ENCODE results near the gene OR4K14.
"Not testable (repeated sequence)": the region's sequence is repeated elsewhere in the genome, so short reads cannot be mapped to it uniquely, and the experiment has no call there.

The OR4K14 gene

DNA sequence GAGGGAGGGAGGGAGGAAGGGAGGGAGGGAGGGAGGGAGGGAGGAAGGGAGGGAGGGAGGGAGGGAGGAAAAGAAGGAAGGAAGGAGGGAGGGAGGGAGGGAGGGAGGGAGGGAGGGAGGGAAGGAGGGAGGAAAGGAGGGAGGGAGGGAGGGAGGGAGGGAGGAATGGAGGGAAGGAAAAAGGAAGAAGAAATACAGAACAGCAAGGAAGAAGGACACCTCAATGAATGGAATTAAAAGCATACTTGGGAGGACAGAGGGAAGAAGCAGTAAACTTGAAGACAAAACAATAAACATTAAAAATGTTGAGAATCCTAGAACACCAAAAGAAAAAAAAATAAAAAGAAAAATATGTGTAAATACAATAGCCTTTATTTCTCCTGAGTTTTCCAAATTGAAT is 11.0 kb downstream of the OR4K14 start:
- no peak for TF ChIP-seq YY1 (IDR thresholded peaks at IDR 0.05; ENCODE audit: insufficient read depth, insufficient read length)
- TF ChIP-seq ZNF274 (IDR thresholded peaks at IDR 0.05; ENCODE audit: low read depth, low read length), result no peak
- TF ChIP-seq SUZ12 (IDR thresholded peaks at IDR 0.05; ENCODE audit: extremely low read depth, insufficient read depth, insufficient read length), result no peak
- no peaks in the 10 kb centered on the region for H3K9me3 ChIP-seq (ENCODE audit: insufficient read depth, low read length)
- no peak for DNase-seq (ENCODE audit: low read depth, low spot score)
- no peaks in the 10 kb centered on the region for H3K4me1 ChIP-seq (ENCODE audit: insufficient read depth, insufficient read length)
- no peaks in the 10 kb centered on the region for H3K27me3 ChIP-seq (ENCODE audit: insufficient read depth, insufficient read length)
- no peak overlapping the region for H3K9ac ChIP-seq (ENCODE audit: insufficient read length, low read depth)
- H3K4me3 ChIP-seq (ENCODE audit: insufficient read length, low read depth), result no peak overlapping the region
- no peaks in the 10 kb centered on the region for H3K36me3 ChIP-seq (ENCODE audit: insufficient read depth, insufficient read length, low read length)

DNA sequence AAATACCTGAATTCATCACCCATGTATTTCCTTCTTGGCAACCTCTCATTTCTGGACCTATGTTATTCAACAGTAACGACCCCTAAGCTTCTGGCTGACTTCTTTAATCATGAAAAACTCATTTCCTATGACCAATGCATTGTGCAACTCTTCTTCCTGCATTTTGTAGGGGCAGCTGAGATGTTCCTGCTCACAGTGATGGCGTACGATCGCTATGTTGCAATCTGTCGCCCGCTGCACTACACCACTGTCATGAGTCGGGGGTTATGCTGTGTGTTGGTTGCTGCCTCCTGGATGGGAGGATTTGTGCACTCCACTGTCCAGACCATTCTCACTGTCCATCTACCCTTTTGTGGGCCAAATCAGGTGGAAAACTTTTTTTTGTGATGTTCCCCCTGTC is 16.8 kb downstream of the OR4K14 start:
- Histone ChIP-seq H3K9me3 (ENCODE audit: insufficient read depth, low read length) (no peaks in the 10 kb centered on the region), H3K27me3 (ENCODE audit: insufficient read depth, insufficient read length) (no peaks in the 10 kb centered on the region), H3K4me3 (ENCODE audit: insufficient read length, low read depth) (no peak overlapping the region), H3K36me3 (ENCODE audit: insufficient read depth, insufficient read length, low read length) (no peaks in the 10 kb centered on the region), H3K9ac (ENCODE audit: insufficient read length, low read depth) (no peak overlapping the region), H3K4me1 (ENCODE audit: insufficient read depth, insufficient read length) (no peaks in the 10 kb centered on the region)
- no peak for DNase-seq (ENCODE audit: low read depth, low spot score)
- TF ChIP-seq YY1 (IDR thresholded peaks at IDR 0.05; ENCODE audit: insufficient read depth, insufficient read length) (no peak), ZNF274 (IDR thresholded peaks at IDR 0.05; ENCODE audit: low read depth, low read length) (no peak), SUZ12 (IDR thresholded peaks at IDR 0.05; ENCODE audit: extremely low read depth, insufficient read depth, insufficient read length) (no peak)

DNA sequence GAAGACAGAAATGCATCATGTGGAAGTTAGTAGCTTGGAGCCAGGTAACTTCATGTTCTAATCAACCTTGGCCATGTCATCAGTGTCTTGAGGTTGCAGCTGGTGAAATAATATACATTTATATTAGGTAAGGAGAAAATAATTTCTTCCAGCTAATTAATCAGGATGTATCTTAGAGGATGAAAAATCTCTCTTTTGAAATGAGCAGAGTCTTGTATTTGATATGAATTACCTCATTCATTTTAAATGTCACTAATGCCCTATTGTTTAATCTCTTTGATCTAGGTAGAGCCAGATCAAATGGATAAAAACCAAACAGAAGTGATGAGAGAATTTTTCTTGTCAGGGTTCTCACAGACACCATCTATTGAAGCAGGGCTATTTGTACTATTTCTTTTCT is 17.2 kb downstream of the OR4K14 start, which contains the start of gene OR4Q2:
TSS of gene OR4Q2 (plus strand) at position 301 of the 400 bp plus-strand sequence.
- H3K4me1 ChIP-seq (ENCODE audit: insufficient read depth, insufficient read length), result no peaks in the 10 kb centered on the region
- H3K9ac ChIP-seq (ENCODE audit: insufficient read length, low read depth), result no peak within 1 kb of the TSS
- H3K9me3 ChIP-seq (ENCODE audit: insufficient read depth, low read length), result no peaks in the 10 kb centered on the region
- no peak for DNase-seq (ENCODE audit: low read depth, low spot score)
- no peak within 1 kb of the TSS for H3K4me3 ChIP-seq (ENCODE audit: insufficient read length, low read depth)
- TF ChIP-seq SUZ12 (IDR thresholded peaks at IDR 0.05; ENCODE audit: extremely low read depth, insufficient read depth, insufficient read length) (no peak), ZNF274 (IDR thresholded peaks at IDR 0.05; ENCODE audit: low read depth, low read length) (no peak), YY1 (IDR thresholded peaks at IDR 0.05; ENCODE audit: insufficient read depth, insufficient read length) (no peak)
- H3K27me3 ChIP-seq (ENCODE audit: insufficient read depth, insufficient read length), result no peaks in the 10 kb centered on the region
- H3K36me3 ChIP-seq (ENCODE audit: insufficient read depth, insufficient read length, low read length), result no peaks in the 10 kb centered on the region

DNA sequence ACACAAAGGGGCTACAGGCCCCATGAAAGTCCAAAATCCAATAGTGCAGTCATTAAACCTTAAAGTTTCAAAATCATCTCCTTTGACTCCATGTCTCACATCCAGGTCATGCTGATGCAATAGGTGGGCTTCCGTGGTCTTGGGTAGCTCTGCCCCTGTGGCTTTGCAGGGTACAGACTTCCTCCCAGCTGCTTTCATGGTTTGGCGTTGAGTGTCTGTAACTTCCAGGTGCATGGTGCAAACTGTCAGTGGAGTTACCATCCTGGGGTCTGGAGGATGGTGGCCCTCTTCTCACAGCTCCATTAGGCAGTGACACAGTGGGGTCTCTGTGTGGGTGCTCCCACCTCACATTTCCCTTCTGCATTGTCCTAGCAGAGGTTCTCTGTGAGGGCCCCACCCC is 25.7 kb downstream of the OR4K14 start:
- peaks cover 9% of the 10 kb centered on the region; the same call in 1 of the 2 replicates for H3K9me3 ChIP-seq (ENCODE audit: insufficient read depth, low read length)

DNA sequence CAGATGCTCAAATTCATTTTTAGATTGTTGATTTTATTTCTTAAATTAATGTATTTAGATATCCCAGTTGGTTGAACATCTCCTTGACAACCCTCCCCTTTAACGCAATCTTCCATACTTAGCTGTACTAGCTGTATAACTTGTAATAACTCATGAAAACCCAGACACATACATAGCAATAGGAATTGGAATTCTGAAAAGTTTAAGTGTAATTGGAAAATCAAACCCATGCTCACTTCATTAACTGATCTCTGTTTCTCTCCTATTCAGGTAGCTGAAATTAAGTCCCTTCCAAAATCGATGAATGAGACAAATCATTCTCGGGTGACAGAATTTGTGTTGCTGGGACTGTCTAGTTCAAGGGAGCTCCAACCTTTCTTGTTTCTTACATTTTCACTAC is 43.8 kb downstream of the OR4K14 start, which contains the start of gene OR4K15:
TSS of gene OR4K15 (plus strand) at position 301 of the 400 bp plus-strand sequence. CDS start at position 301, 0 bp downstream.
- Histone ChIP-seq H3K4me1 (ENCODE audit: insufficient read depth, insufficient read length) (no peaks in the 10 kb centered on the region), H3K4me3 (ENCODE audit: insufficient read length, low read depth) (no peak within 1 kb of the TSS), H3K27me3 (ENCODE audit: insufficient read depth, insufficient read length) (no peaks in the 10 kb centered on the region), H3K9me3 (ENCODE audit: insufficient read depth, low read length) (no peaks in the 10 kb centered on the region), H3K9ac (ENCODE audit: insufficient read length, low read depth) (no peak within 1 kb of the TSS), H3K36me3 (ENCODE audit: insufficient read depth, insufficient read length, low read length) (no peaks in the 10 kb centered on the region)
- DNase-seq (ENCODE audit: low read depth, low spot score), result no peak
- TF ChIP-seq ZNF274 (IDR thresholded peaks at IDR 0.05; ENCODE audit: low read depth, low read length), result no peak
- TF ChIP-seq SUZ12 (IDR thresholded peaks at IDR 0.05; ENCODE audit: extremely low read depth, insufficient read depth, insufficient read length), result no peak
- no peak for TF ChIP-seq YY1 (IDR thresholded peaks at IDR 0.05; ENCODE audit: insufficient read depth, insufficient read length)

More for the DNA sequence above, 25.7 kb downstream of the OR4K14 start:
- no peaks in the 10 kb centered on the region for H3K4me1 ChIP-seq (ENCODE audit: insufficient read depth, insufficient read length)
- H3K9ac ChIP-seq (ENCODE audit: insufficient read length, low read depth), result no peak overlapping the region
- no peaks in the 10 kb centered on the region for H3K27me3 ChIP-seq (ENCODE audit: insufficient read depth, insufficient read length)
- H3K4me3 ChIP-seq (ENCODE audit: insufficient read length, low read depth), result no peak overlapping the region
- no peak for TF ChIP-seq YY1 (IDR thresholded peaks at IDR 0.05; ENCODE audit: insufficient read depth, insufficient read length)
- no peak for TF ChIP-seq ZNF274 (IDR thresholded peaks at IDR 0.05; ENCODE audit: low read depth, low read length)
- TF ChIP-seq SUZ12 (IDR thresholded peaks at IDR 0.05; ENCODE audit: extremely low read depth, insufficient read depth, insufficient read length), result no peak
- no peaks in the 10 kb centered on the region for H3K36me3 ChIP-seq (ENCODE audit: insufficient read depth, insufficient read length, low read length)
- DNase-seq (ENCODE audit: low read depth, low spot score), result no peak

DNA sequence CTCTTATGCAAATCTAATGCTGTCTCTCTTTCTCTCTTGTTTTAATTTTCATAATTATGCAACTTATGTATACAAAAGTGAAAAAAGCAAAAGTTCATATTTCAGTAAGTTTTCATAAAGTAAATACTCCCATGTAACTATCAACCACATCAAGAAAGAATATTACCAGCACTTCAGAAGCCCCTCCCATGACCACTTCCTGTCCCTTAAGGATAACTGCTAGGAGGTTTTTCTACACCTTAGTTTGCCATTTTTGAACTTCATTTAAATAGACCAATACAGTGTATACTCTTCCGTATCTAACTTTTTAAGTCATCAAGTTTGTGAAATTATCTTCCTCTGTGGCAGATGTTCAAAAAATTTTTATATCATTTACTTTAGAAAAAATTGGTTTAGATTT is 44.3 kb downstream of the OR4K14 start:
- Histone ChIP-seq H3K4me1 (ENCODE audit: insufficient read depth, insufficient read length) (no peaks in the 10 kb centered on the region), H3K9me3 (ENCODE audit: insufficient read depth, low read length) (no peaks in the 10 kb centered on the region), H3K27me3 (ENCODE audit: insufficient read depth, insufficient read length) (no peaks in the 10 kb centered on the region), H3K36me3 (ENCODE audit: insufficient read depth, insufficient read length, low read length) (no peaks in the 10 kb centered on the region), H3K4me3 (ENCODE audit: insufficient read length, low read depth) (no peak overlapping the region), H3K9ac (ENCODE audit: insufficient read length, low read depth) (no peak overlapping the region)
- TF ChIP-seq ZNF274 (IDR thresholded peaks at IDR 0.05; ENCODE audit: low read depth, low read length), result no peak
- no peak for TF ChIP-seq YY1 (IDR thresholded peaks at IDR 0.05; ENCODE audit: insufficient read depth, insufficient read length)
- TF ChIP-seq SUZ12 (IDR thresholded peaks at IDR 0.05; ENCODE audit: extremely low read depth, insufficient read depth, insufficient read length), result no peak
- no peak for DNase-seq (ENCODE audit: low read depth, low spot score)

DNA sequence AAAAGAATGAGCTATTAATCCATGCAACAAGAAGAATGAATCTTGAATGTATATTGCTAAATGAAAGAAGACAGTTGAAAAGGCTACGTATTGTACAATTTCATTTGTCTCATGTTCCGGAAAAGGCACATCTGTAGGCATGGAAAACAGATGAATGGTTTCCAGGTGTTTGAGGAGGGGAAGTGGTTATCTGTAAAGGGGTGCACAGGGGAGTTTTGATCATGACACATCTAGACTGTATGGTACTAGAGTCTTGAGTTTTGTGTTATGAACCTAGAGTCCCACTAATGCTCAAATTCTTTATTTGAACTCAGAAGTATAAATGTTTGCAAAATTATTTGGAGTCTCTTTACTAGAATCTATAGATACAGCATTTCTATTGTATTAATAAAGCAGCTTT is 49.4 kb downstream of the OR4K14 start:
- H3K9me3 ChIP-seq (ENCODE audit: insufficient read depth, low read length); H3K4me3 ChIP-seq (ENCODE audit: insufficient read length, low read depth); H3K27me3 ChIP-seq (ENCODE audit: insufficient read depth, insufficient read length); DNase-seq (ENCODE audit: low read depth, low spot score); H3K36me3 ChIP-seq (ENCODE audit: insufficient read depth, insufficient read length, low read length); H3K4me1 ChIP-seq (ENCODE audit: insufficient read depth, insufficient read length); H3K9ac ChIP-seq (ENCODE audit: insufficient read length, low read depth): not testable (repeated sequence)

Data from NT2/D1 (cell line).